Bronchial epithelial cell (primary cell): ENCODE results near the gene OR7D2. TPM values are rescaled to one million over a fixed set of nuclear protein-coding genes. Genes with fewer than 3 reads are reported as not detected.

ENCODE experiments used
- DNase-seq: peaks from one replicate; pipeline ENCODE4 v3.0.0-alpha.2; 2010; ENCODE audit warnings: low read depth
- FAIRE-seq: peaks from 2 replicates; lab custom pipeline; 2011; peaks lifted over from hg19 to GRCh38; lab: Jason Lieb, UNC
- H3K27me3 ChIP-seq: 2 replicates; pipeline ENCODE4 v1.5.1; 2011; ENCODE audit warnings: low read length; ENCODE audit not compliant: control insufficient read depth, insufficient read depth
- H3K36me3 ChIP-seq: 2 replicates; pipeline ENCODE4 v1.5.1; 2011; ENCODE audit warnings: low read length; ENCODE audit not compliant: control insufficient read depth, insufficient read depth
- H3K4me3 ChIP-seq: 2 replicates; pipeline ENCODE4 v1.5.1; 2011; ENCODE audit warnings: mild to moderate bottlenecking, low read depth, low read length, control low read depth
- CTCF ChIP-seq: IDR thresholded peaks from 2 replicates; pipeline ENCODE4 v1.5.1; 2011; ENCODE audit warnings: mild to moderate bottlenecking, moderate library complexity, low read length, control low read depth, inconsistent platforms; ENCODE audit not compliant: insufficient read depth, severe bottlenecking
- total RNA-seq: library from RNA; depleted of rRNA; stranded (reverse); fragments of >200 nt; gene quantifications from 2 replicates; pipeline ENCODE4 v1.2.1, GENCODE V29; 2014

Gene OR7D2
- total RNA-seq, 1 donor from 2014 or later: not detected

DNA sequence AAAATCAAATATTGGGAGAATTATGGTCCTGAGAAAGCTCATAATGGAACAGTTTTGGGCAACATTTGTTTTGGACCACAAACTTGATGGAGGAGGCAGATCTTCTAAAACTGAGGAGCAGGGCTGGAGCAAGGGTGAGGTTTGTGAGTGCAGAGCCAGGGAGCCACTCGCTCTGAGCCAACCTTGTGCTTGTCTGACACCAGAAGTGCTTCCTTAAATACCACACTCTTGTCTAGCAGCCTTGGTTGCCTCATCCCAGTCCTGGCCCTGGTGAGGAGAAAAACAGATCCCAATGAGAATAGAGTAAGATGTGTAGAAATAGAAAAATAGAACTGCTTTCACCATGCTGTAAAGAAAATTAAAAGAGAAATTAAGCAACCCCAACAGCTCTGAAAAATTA is 31.9 kb upstream of the OR7D2 start:
- DNase-seq (no peak), FAIRE-seq (no peak)
- no peak for TF ChIP-seq CTCF
- H3K36me3 ChIP-seq: peaks cover 3% of the 10 kb centered on the region
- no peak overlapping the region for H3K4me3 ChIP-seq
- H3K27me3 ChIP-seq: no peaks in the 10 kb centered on the region

- no peak for FAIRE-seq
- no peaks in the 10 kb centered on the region for H3K27me3 ChIP-seq
- peaks cover 5% of the 10 kb centered on the region for H3K36me3 ChIP-seq
- H3K4me3 ChIP-seq: no peak overlapping the region
- no peak for DNase-seq
- TF ChIP-seq CTCF: no peak
Observed at GRCh38 chr19:9148697-9149096, 30.1 kb upstream of the OR7D2 start.

- H3K36me3 ChIP-seq: peaks cover 6% of the 10 kb centered on the region
- FAIRE-seq (no peak), DNase-seq (peak; percentile 27)
- no peak overlapping the region for H3K4me3 ChIP-seq
- H3K27me3 ChIP-seq: no peaks in the 10 kb centered on the region
- no peak for TF ChIP-seq CTCF
Observed at GRCh38 chr19:9149997-9150396, 28.8 kb upstream of the OR7D2 start.

DNA sequence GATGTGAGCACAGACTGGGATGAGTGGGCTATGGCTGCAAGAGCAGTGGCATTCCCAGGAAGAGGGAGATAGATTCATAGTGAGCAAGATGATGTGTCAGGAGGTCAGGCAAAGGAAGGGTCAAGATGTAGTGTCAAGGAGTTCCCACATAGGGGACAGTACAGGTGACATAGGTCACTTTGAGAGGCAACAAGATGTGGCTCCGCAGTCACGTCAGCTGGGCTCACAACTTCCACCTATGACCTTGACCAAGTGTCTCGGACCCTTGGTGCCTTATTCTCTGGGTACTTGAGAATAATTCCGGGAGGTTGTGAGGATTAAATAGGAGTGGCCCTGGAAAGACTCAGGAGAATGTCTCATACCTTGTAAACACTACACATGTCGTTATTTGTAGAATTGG is 28.1 kb upstream of the OR7D2 start:
- no peak for TF ChIP-seq CTCF
- no peak overlapping the region for H3K4me3 ChIP-seq
- no peak for DNase-seq
- peak; percentile 7 for FAIRE-seq
- H3K27me3 ChIP-seq: no peaks in the 10 kb centered on the region
- peaks cover 6% of the 10 kb centered on the region for H3K36me3 ChIP-seq

GRCh38 chr19:9151367-9151766 is 27.4 kb upstream of the OR7D2 start:
- FAIRE-seq: no peak
- no peak overlapping the region for H3K4me3 ChIP-seq
- DNase-seq: no peak
- H3K27me3 ChIP-seq: no peaks in the 10 kb centered on the region
- peaks cover 6% of the 10 kb centered on the region for H3K36me3 ChIP-seq
- TF ChIP-seq CTCF: no peak

DNA sequence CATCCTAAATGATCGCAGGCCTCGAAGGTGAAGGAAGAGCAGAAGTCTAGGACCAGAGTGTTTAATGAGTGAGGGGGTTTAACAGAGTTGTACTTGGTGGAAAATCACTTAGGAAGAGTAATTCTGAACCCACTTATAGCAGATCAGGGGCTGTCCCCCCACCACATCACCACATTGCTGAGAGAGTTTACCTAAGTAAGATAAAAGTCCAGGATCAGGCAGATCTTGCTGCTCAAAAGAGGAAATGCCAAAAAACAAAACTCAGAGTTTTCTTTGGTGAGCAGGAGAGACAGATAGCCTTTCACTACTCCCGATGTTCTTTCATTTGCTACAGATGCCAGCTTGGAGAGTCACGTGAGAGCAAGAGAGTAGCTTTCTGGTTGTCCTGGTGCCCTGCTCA is 23.2 kb upstream of the OR7D2 start:
- H3K4me3 ChIP-seq: no peak overlapping the region
- no peak for TF ChIP-seq CTCF
- FAIRE-seq: no peak
- no peaks in the 10 kb centered on the region for H3K27me3 ChIP-seq
- DNase-seq: no peak
- peaks cover 28% of the 10 kb centered on the region for H3K36me3 ChIP-seq
